IMR-90 (cell line): ENCODE measurements around the gene HDDC2. TPM values are rescaled to one million over a fixed set of nuclear protein-coding genes. Genes with fewer than 3 reads are reported as not detected.
A peak's percentile ranks its signal among the peaks of the same experiment; 100 is the strongest.

ENCODE experiments used
- ATAC-seq: fragments of 200-7000 bp; cut with Tn5 transposase; 2 replicates; pipeline ENCODE4 v1.9.1; 2020; ENCODE audit warnings: low read depth, mild to moderate bottlenecking, moderate library complexity
- BruUV-seq: library from RNA; stranded (reverse); fragments of 400-500 nt; replicated peaks from 2 replicates; lab custom pipeline; 2021; lab: Mats Ljungman, UMichigan
- CTCF ChIA-PET: fragments of 300-600 bp; formaldehyde crosslinking; extraction: SDS; loops from one replicate; lab custom pipeline; 2021; ENCODE audit warnings: antibody characterized with exemption; lab: Yijun Ruan, JAX
- POLR2A ChIA-PET: fragments of 300-600 bp; sonication (Branson Sonifier 250); formaldehyde crosslinking; loops from one replicate; lab custom pipeline; 2022; ENCODE audit warnings: antibody characterized with exemption; ENCODE audit not compliant: unreplicated experiment; lab: Charles Lee
- DNase-seq: peaks from one replicate; pipeline ENCODE4 v3.0.0; 2013
- H2AFZ ChIP-seq: replicated peaks from 2 replicates; pipeline ENCODE3; 2013; ENCODE audit warnings: low read length, mild to moderate bottlenecking; ENCODE audit not compliant: poor library complexity
- H2AK5ac ChIP-seq: 2 replicates; pipeline ENCODE4 v1.6.1; 2013; ENCODE audit warnings: low read depth, low read length, inconsistent platforms
- H2AK9ac ChIP-seq: replicated peaks from 2 replicates; pipeline ENCODE3; 2013; ENCODE audit warnings: mild to moderate bottlenecking, low read depth, low read length, moderate library complexity; ENCODE audit not compliant: poor library complexity
- H2BK120ac ChIP-seq: 2 replicates; pipeline ENCODE4 v1.6.1; 2013; ENCODE audit warnings: low read depth, low read length, inconsistent platforms
- H2BK15ac ChIP-seq: 3 replicates; pipeline ENCODE4 v1.6.1; 2013; ENCODE audit warnings: low read depth, low read length, inconsistent platforms
- H2BK20ac ChIP-seq: 2 replicates; pipeline ENCODE4 v1.6.1; 2013; ENCODE audit warnings: low read depth, mild to moderate bottlenecking, inconsistent platforms, low read length, moderate library complexity
- H2BK5ac ChIP-seq: 2 replicates; pipeline ENCODE4 v1.6.1; 2013; ENCODE audit warnings: mild to moderate bottlenecking, low read depth, low read length, inconsistent platforms; ENCODE audit not compliant: poor library complexity, severe bottlenecking
- H3K14ac ChIP-seq: replicated peaks from 2 replicates; pipeline ENCODE4 v1.6.1; 2013; ENCODE audit warnings: low read depth, low read length, inconsistent platforms
- H3K18ac ChIP-seq: 2 replicates; pipeline ENCODE4 v1.6.1; 2013; ENCODE audit warnings: low read depth, low read length, control low read depth
- H3K23ac ChIP-seq: 2 replicates; pipeline ENCODE4 v1.6.1; 2013; ENCODE audit warnings: low read depth, low read length, inconsistent platforms
- H3K27ac ChIP-seq: 2 replicates; pipeline ENCODE4 v1.5.1; 2013; ENCODE audit warnings: mild to moderate bottlenecking, control low read depth, low read length; ENCODE audit not compliant: insufficient read depth
- H3K27me3 ChIP-seq: 2 replicates; pipeline ENCODE4 v1.6.1; 2013; ENCODE audit warnings: low read length; ENCODE audit not compliant: control insufficient read depth, insufficient read depth
- H3K36me3 ChIP-seq: 2 replicates; pipeline ENCODE4 v1.6.1; 2013; ENCODE audit warnings: low read length, mixed read lengths; ENCODE audit not compliant: control insufficient read depth, insufficient read depth
- H3K4ac ChIP-seq: 2 replicates; pipeline ENCODE4 v1.6.1; 2013; ENCODE audit warnings: low read depth, low read length, inconsistent platforms
- H3K4me1 ChIP-seq: 2 replicates; pipeline ENCODE4 v1.6.1; 2013; ENCODE audit warnings: low read length, mixed read lengths; ENCODE audit not compliant: control insufficient read depth, insufficient read depth
- H3K4me2 ChIP-seq: 2 replicates; pipeline ENCODE4 v1.6.1; 2013; ENCODE audit warnings: low read depth, mild to moderate bottlenecking, control low read depth, low read length, moderate library complexity
- H3K4me3 ChIP-seq: 2 replicates; pipeline ENCODE4 v1.5.1; 2013; ENCODE audit warnings: low read depth, mild to moderate bottlenecking, control low read depth, low read length, moderate library complexity; ENCODE audit not compliant: insufficient read depth
- H3K56ac ChIP-seq: 2 replicates; pipeline ENCODE4 v1.6.1; 2013; ENCODE audit warnings: low read length, inconsistent platforms; ENCODE audit not compliant: insufficient read depth; ENCODE audit errors: extremely low read depth
- H3K79me1 ChIP-seq, 2 experiments: 2 replicates each; pipeline ENCODE4 v1.6.1; 2013; ENCODE audit warnings: low read length in 2 of 2, inconsistent platforms in 1 of 2, low read depth in 1 of 2
- H3K9ac ChIP-seq: 2 replicates; pipeline ENCODE4 v1.6.1; 2013; ENCODE audit warnings: low read depth, low read length, control low read depth
- H3K9me1 ChIP-seq: 2 replicates; pipeline ENCODE4 v1.6.1; 2013; ENCODE audit warnings: low read length, inconsistent platforms; ENCODE audit not compliant: insufficient read depth
- H3K9me3 ChIP-seq: 2 replicates; pipeline ENCODE4 v1.6.1; 2013; ENCODE audit warnings: low read length; ENCODE audit not compliant: control insufficient read depth, insufficient read depth
- H4K20me1 ChIP-seq: 2 replicates; pipeline ENCODE4 v1.6.1; 2013; ENCODE audit warnings: low read length, inconsistent platforms; ENCODE audit not compliant: insufficient read depth
- H4K5ac ChIP-seq: 2 replicates; pipeline ENCODE4 v1.6.1; 2013; ENCODE audit warnings: mild to moderate bottlenecking, low read depth, low read length, control low read depth
- H4K8ac ChIP-seq, 2 experiments: 2 replicates each; pipeline ENCODE4 v1.6.1; 2013; ENCODE audit warnings: low read depth in 2 of 2, low read length in 2 of 2, control low read depth in 1 of 2, inconsistent platforms in 1 of 2
- H4K91ac ChIP-seq: 2 replicates; pipeline ENCODE4 v1.6.1; 2013; ENCODE audit warnings: low read depth, low read length, inconsistent platforms; ENCODE audit not compliant: insufficient read depth
- BHLHE40 ChIP-seq: fragments of 150-350 bp; IDR thresholded peaks from 2 replicates; pipeline ENCODE4 v1.6.1; 2016; ENCODE audit warnings: mild to moderate bottlenecking, low read depth, low read length
- CEBPB ChIP-seq: IDR thresholded peaks from 2 replicates; pipeline ENCODE4 v1.6.1; 2012; ENCODE audit warnings: low read depth, low read length, improper control_type of control experiment
- CTCF ChIP-seq: conservative IDR thresholded peaks from 2 replicates; pipeline ENCODE4 v1.5.1; 2012; ENCODE audit warnings: mild to moderate bottlenecking, low read depth, low read length, improper control_type of control experiment
- ELK1 ChIP-seq: fragments of 150-350 bp; IDR thresholded peaks from 2 replicates; pipeline ENCODE4 v1.6.1; 2016; ENCODE audit warnings: low read depth, mild to moderate bottlenecking, low read length, moderate library complexity, borderline replicate concordance
- FOS ChIP-seq: fragments of 150-350 bp; IDR thresholded peaks from 2 replicates; pipeline ENCODE4 v1.6.1; 2016; ENCODE audit warnings: low read depth, low read length
- MAFK ChIP-seq: IDR thresholded peaks from 2 replicates; pipeline ENCODE4 v1.6.1; 2012; ENCODE audit warnings: low read depth, low read length, improper control_type of control experiment
- MAZ ChIP-seq: IDR thresholded peaks from 2 replicates; pipeline ENCODE4 v1.6.1; 2012; ENCODE audit warnings: low read depth, mild to moderate bottlenecking, low read length, improper control_type of control experiment, moderate library complexity, borderline replicate concordance
- MXI1 ChIP-seq: IDR thresholded peaks from 2 replicates; pipeline ENCODE4 v1.6.1; 2012; ENCODE audit warnings: low read depth, mild to moderate bottlenecking, low read length, moderate library complexity, borderline replicate concordance
- NFE2L2 ChIP-seq: fragments of 150-350 bp; IDR thresholded peaks from 2 replicates; pipeline ENCODE4 v1.6.1; 2016; ENCODE audit warnings: low read depth, mild to moderate bottlenecking, low read length
- RAD21 ChIP-seq: IDR thresholded peaks from 2 replicates; pipeline ENCODE4 v1.6.1; 2012; ENCODE audit warnings: low read length, improper control_type of control experiment
- RCOR1 ChIP-seq: IDR thresholded peaks from 2 replicates; pipeline ENCODE4 v1.6.1; 2012; ENCODE audit warnings: mild to moderate bottlenecking, low read length, improper control_type of control experiment; ENCODE audit not compliant: insufficient replicate concordance
- RFX5 ChIP-seq: IDR thresholded peaks from 2 replicates; pipeline ENCODE4 v1.8.0; 2012; ENCODE audit warnings: low read depth, mild to moderate bottlenecking, low read length, moderate library complexity
- SMC3 ChIP-seq: fragments of 150-350 bp; IDR thresholded peaks from 2 replicates; pipeline ENCODE4 v1.6.1; 2016; ENCODE audit warnings: low read depth, mild to moderate bottlenecking, antibody characterized with exemption, low read length, moderate library complexity
- USF2 ChIP-seq: fragments of 150-350 bp; IDR thresholded peaks from 2 replicates; pipeline ENCODE4 v1.6.1; 2017; ENCODE audit warnings: mild to moderate bottlenecking, antibody characterized with exemption, low read length, low read depth
- WGBS, 2 experiments: methylation state at CpG; one replicate each; pipeline versions ENCODE4 v1.1.5 to v1.1.7; 2013; ENCODE audit warnings: missing lambda C conversion rate in 2 of 2; ENCODE audit not compliant: insufficient read length in 1 of 2; ENCODE audit errors: extremely low coverage in 2 of 2; 5-methylcytosine and 5-hydroxymethylcytosine counted together
- dilution Hi-C: fragments of 300-500 bp; cut with HindIII; formaldehyde crosslinking; loops from one replicate; pipeline ENCODE4 v1.14.3; 2018; ENCODE audit warnings: low sequenced_read_pairs; ENCODE audit not compliant: unreplicated experiment
- in situ Hi-C: fragments of 300-500 bp; cut with MboI; formaldehyde crosslinking; loops from 3 replicates; pipeline ENCODE4 v1.14.3; 2019; ENCODE audit warnings: low sequenced_read_pairs, inconsistent platforms, mixed read lengths
- intact Hi-C: fragments of 100-400 bp; cut with micrococcal nuclease; formaldehyde crosslinking; loops from 2 replicates; pipeline ENCODE4 v1.10.0; 2022
- polyA plus RNA-seq, 3 experiments: library from polyadenylated mRNA; depleted of rRNA; stranded (reverse); fragments of >200 nt; gene quantifications; 2 replicates each; pipeline ENCODE4 v1.2.3, GENCODE V29; 2012; ENCODE audit warnings: low replicate concordance in 1 of 3
- total RNA-seq: library from RNA; depleted of rRNA; stranded (reverse); fragments of >200 nt; gene quantifications from 2 replicates; pipeline ENCODE4 v1.2.3, GENCODE V29; 2012

HDDC2 gene
- total and polyA plus RNA-seq, 2 of the 4 experiments (the other 2 are of a cell fraction), result 40.9 to 68.6 TPM

- TF ChIP-seq RAD21 (no peak), BHLHE40 (no peak), RFX5 (no peak), USF2 (no peak), SMC3 (no peak), CTCF (no peak), MAFK (no peak), ELK1 (no peak), NFE2L2 (no peak), FOS (no peak), MXI1 (no peak), MAZ (no peak), CEBPB (no peak), RCOR1 (no peak)
- dilution Hi-C loops, result no loop called here
- 95% methylated on average over 9 of the region's 9 CpGs; no CpG with 5 or more reads in 1 of the 2 experiments for WGBS, 2 experiments
Measured at GRCh38 chr6:125287718-125288117, 14.0 kb downstream of the HDDC2 start.

More at GRCh38 chr6:125287718-125288117, 14.0 kb downstream of the HDDC2 start:
- no peak overlapping the region for H2BK120ac ChIP-seq
- H3K4me3 ChIP-seq, result no peak overlapping the region
- H3K27me3 ChIP-seq, result no peaks in the 10 kb centered on the region
- H3K56ac ChIP-seq, result no peak overlapping the region
- BruUV-seq, result no TSS peak
- ChIA-PET CTCF (no interaction called here), POLR2A (no interaction called here)
- H3K9me3 ChIP-seq, result no peaks in the 10 kb centered on the region
- no peak overlapping the region for H4K5ac ChIP-seq
- H4K8ac ChIP-seq, result no peak overlapping the region
- H3K4ac ChIP-seq, result no peak overlapping the region
- DNase-seq (no peak), ATAC-seq (no peak)
- peak overlapping the region; percentile 42 for H2AK9ac ChIP-seq
- no peak overlapping the region for H2BK5ac ChIP-seq
- H3K4me1 ChIP-seq, result no peaks in the 10 kb centered on the region
- no peak overlapping the region for H2BK15ac ChIP-seq
- intact Hi-C loops, result no loop called here
- no peak overlapping the region for H2AFZ ChIP-seq
- H3K36me3 ChIP-seq, result peaks cover 21% of the 10 kb centered on the region
- H2BK20ac ChIP-seq, result no peak overlapping the region
- no peak overlapping the region for H3K14ac ChIP-seq
- H3K4me2 ChIP-seq, result no peak overlapping the region
- in situ Hi-C loops, result no loop called here
- peaks cover 4% of the 10 kb centered on the region; the same call in 1 of the 2 replicates for H3K9me1 ChIP-seq
- peaks cover 4 to 14% of the 10 kb centered on the region in 2 experiments for H3K79me1 ChIP-seq
- no peak overlapping the region for H4K91ac ChIP-seq
- no peak overlapping the region for H3K18ac ChIP-seq
- H2AK5ac ChIP-seq, result no peak overlapping the region
- H4K20me1 ChIP-seq, result no peaks in the 10 kb centered on the region
- no peak overlapping the region for H3K23ac ChIP-seq
- no peak overlapping the region for H3K9ac ChIP-seq
- H3K27ac ChIP-seq, result no peak overlapping the region
